ENCODE results near the gene ASGR1.

Gene ASGR1

GRCh38 chr17:7123844-7124243 lies 55.3 kb downstream of the ASGR1 start:
- no peak for DNase-seq (ENCODE audit: low spot score)
